GM12874 (cell line): Measurements from ENCODE around the gene ERF.

Experiments
- TF ChIP-seq, protein P1 (sequence below): IDR thresholded peaks from 2 replicates; pipeline ENCODE4 v1.5.1; 2011; ENCODE audit warnings: low read depth, mild to moderate bottlenecking, control low read depth, low read length, moderate library complexity; ENCODE audit not compliant: insufficient read depth

ERF gene

GRCh38 chr19:42268704-42269477 lies 14.0 kb upstream of the ERF start, which contains the start of gene CIC:
TSS of gene CIC (plus strand) at chr19:42269252. CDS start at chr19:42271784, 2,532 bp downstream.
- TF ChIP-seq, protein P1, sequence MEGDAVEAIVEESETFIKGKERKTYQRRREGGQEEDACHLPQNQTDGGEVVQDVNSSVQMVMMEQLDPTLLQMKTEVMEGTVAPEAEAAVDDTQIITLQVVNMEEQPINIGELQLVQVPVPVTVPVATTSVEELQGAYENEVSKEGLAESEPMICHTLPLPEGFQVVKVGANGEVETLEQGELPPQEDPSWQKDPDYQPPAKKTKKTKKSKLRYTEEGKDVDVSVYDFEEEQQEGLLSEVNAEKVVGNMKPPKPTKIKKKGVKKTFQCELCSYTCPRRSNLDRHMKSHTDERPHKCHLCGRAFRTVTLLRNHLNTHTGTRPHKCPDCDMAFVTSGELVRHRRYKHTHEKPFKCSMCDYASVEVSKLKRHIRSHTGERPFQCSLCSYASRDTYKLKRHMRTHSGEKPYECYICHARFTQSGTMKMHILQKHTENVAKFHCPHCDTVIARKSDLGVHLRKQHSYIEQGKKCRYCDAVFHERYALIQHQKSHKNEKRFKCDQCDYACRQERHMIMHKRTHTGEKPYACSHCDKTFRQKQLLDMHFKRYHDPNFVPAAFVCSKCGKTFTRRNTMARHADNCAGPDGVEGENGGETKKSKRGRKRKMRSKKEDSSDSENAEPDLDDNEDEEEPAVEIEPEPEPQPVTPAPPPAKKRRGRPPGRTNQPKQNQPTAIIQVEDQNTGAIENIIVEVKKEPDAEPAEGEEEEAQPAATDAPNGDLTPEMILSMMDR, result no peak

DNA sequence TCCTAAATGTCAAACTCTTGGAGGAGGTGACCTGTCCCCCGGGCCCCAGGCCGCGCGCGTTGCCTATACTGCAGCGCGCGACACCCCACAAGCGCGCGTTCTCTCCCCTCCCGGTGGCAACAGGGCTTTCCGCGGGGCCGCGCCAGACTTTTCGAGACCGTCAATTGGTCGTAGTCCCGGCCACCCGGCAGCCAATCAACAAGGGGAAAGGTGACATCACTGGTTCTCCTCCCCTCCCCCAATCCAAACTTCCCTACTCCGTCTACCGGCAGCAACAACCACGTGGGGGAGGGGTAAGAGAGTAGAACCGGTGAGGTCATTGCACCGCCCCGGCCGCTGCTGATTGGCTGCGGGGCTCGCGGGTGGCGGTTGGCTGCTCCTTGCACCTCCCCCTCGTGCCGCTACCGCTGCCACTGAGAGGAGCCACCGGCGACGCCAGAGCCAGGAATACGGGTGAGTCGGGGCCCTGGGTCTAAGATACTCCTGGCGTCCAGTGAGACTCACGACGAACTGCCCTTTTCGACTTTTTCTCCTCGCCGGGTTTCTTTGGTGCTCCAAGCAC lies 13.3 kb upstream of the ERF start:
- TF ChIP-seq, protein P1, result no peak

DNA sequence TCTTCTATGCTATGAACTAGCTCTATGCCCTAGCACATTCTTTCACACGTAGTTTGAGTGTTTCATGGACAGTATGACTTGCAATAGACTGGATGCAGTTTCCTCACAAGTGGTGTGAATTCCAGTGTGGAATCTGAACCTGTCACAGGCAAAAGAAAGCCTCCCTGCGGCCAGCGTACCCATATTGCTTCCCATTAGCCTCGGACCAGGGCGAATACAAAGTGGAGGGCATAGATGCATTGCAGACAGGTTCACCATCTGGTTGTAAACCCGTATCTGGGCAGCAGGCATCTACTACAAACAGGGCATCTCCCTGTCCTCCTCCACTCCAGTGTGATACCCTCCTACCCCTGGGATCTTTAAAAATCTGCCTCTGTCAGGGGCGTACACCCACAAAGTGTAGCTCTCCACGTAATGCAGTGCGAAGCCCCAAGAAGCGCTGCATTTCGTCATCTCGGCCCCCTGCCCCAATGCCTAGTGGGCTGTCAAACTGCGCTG lies 12.8 kb upstream of the ERF start:
- TF ChIP-seq, protein P1, result no peak

DNA sequence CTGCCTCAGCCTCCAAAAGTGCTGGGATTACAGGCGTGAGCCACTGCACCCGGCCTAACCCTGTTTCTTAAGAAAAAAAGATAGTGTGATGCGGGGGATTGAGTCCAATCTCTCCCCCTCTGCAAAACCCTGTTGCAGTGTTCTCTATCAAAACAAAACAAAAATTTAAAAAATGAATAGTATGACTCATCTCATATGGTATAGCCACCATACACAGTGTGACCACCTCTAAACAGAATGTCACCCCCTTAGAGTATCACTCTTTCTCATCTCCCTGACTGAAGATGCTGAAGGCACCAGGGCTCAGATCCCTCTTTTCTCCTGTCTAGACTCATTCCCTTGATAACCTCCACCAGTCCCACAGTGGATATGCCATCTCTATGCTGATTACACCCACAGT lies 6.8 kb upstream of the ERF start:
- TF ChIP-seq, protein P1, result no peak

DNA sequence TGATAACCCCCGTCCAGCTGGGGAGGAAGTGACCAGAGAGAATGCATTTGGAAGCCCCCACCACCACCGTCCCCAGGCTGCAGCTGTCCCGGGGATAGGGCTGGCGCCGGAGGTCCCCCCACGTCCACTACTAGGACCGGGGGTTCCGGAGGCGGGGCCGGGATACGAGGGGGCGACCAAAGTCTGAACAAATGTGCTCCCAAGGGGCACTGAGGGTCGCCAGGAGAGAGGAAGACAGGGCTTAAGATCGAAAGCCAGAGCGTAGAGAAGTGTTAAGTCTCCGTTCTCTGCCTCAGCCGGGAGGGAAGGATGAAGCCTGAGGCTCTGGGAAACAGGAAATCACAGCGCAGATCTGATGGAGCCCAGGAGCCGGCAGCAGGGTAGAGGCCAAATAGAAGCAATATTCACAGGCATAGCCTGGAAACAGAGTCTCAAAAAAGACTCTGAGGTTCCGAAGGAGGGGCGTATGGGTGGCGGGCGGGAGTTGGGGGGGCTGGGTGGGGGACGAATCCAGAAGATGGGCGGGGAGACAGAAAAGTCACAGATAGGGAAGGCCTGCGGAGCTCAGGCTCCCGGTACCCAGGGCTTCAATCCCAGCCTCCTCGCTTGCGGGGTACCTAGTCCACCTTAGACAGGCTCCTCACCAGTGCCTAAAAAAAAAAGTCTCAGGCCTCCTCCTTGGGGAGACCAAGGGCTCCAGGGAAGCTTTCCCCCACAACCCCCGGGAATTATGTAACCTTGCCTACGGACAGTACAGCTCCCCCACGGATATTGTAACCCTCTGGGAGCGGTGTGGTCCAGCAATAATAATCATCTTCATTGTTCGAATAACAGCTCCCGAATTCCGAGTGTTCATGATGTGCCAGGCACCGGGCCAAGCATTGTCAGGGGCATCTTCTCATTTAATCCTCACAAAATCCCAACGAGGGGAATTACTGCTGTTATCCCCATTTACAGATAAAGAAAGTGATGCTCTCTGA lies 1.1 kb upstream of the ERF start:
- TF ChIP-seq, protein P1, result no peak

DNA sequence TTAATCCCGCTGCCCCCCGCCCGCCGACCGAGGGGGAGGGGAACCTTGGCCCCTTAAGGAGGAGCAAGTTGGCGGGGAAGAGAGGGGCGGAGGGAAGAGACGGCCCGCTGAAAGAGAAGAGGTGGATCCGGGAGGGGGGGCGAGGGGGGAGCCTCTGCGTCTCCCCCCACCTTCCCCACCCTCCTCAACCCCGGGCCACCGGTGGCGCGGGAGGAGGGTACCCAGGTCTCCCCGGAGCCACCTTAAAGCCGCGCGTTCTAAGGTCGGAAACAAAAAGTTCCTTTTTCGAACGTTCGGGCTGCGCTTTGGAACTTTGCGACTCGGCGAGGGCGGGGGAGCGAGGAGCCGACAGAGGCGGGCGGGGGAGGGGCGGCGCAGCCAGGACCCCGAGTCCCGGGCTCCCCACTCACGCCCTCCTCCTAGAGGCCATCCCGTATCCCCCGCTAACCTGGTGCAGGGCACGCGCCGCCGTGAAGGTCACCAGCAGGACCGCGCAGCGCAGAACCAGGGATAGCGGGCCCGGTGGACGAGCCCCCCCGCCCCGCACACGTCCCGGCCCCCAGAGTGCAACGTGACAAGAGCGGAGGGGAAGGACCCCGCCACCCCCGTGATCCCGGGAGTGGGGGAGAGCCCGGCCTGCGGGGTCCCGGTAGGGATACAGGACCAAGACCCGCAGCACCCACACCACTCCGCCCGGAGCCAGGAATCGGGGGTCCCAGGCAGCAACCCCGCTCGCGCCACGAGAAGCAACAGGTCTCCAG lies 659 bp downstream of the ERF start:
- TF ChIP-seq, protein P1, result no peak
